ENCODE data around the gene GRIK3. TPM values are rescaled to one million over a fixed set of nuclear protein-coding genes. Genes with fewer than 3 reads are reported as not detected.

Gene GRIK3
- polyA plus RNA-seq, 1 donor (not counting 4 experiments of a cell fraction or from before 2014, with no cell fraction given), result not detected

- no peak overlapping the region for H3K4me2 ChIP-seq (ENCODE audit: control insufficient read depth, extremely low read depth, insufficient read depth, low read depth, low read length)
- H3K9me1 ChIP-seq (ENCODE audit: control insufficient read depth, extremely low read depth, insufficient read depth, low read length), result no peaks in the 10 kb centered on the region
- no peaks in the 10 kb centered on the region for H4K20me1 ChIP-seq (ENCODE audit: control insufficient read depth, extremely low read depth, insufficient read depth, low read length)
- H2AFZ ChIP-seq (ENCODE audit: control insufficient read depth, low read length), result no peak overlapping the region
- no peaks in the 10 kb centered on the region for H3K9me3 ChIP-seq (ENCODE audit: control insufficient read depth, low read depth, low read length)
- H3K4me1 ChIP-seq (ENCODE audit: control insufficient read depth, extremely low read depth, insufficient read depth, low read length), result no peaks in the 10 kb centered on the region
- no peaks in the 10 kb centered on the region for H3K79me2 ChIP-seq (ENCODE audit: control insufficient read depth, insufficient read depth, low read length)
- H3K4me3 ChIP-seq (ENCODE audit: control insufficient read depth in 2 of 3, extremely low read depth in 1 of 3, insufficient read depth in 2 of 3, low read depth in 1 of 3, low read length in 3 of 3), result no peak overlapping the region
- no peaks in the 10 kb centered on the region for H3K36me3 ChIP-seq (ENCODE audit: control insufficient read depth in 2 of 2, extremely low read depth in 1 of 2, insufficient read depth in 2 of 2, low read length in 2 of 2)
- no peak overlapping the region for H3K27ac ChIP-seq (ENCODE audit: control insufficient read depth, insufficient read depth, low read length)
- DNase-seq (ENCODE audit: low read depth, low spot score), result no peak
- H3K27me3 ChIP-seq (ENCODE audit: control insufficient read depth, extremely low read depth, insufficient read depth, low read length), result no peaks in the 10 kb centered on the region
- dilution Hi-C loops (cut with MboI; ENCODE audit: extremely low pct_ligation_motif_present, low sequenced_read_pairs), result no loop called here
- TF ChIP-seq EZH2 (IDR thresholded peaks at IDR 0.05; ENCODE audit: low read length), result no peak
- TF ChIP-seq CTCF (optimal IDR thresholded peaks at IDR 0.05 in 1 of 3, IDR thresholded peaks at IDR 0.05 in 1 of 3, conservative IDR thresholded peaks at IDR 0.05 in 1 of 3; ENCODE audit: extremely low read depth in 1 of 3, insufficient read depth in 2 of 3, low read length in 3 of 3), result no peak
- no peak overlapping the region for H3K9ac ChIP-seq (ENCODE audit: control insufficient read depth, extremely low read depth, insufficient read depth, low read length)
- no peak for FAIRE-seq
These were observed 13.2 kb upstream of the GRIK3 start for GRCh38 chr1:37047542-37047941.

- no peak for TF ChIP-seq CTCF (optimal IDR thresholded peaks at IDR 0.05 in 1 of 3, IDR thresholded peaks at IDR 0.05 in 1 of 3, conservative IDR thresholded peaks at IDR 0.05 in 1 of 3; ENCODE audit: extremely low read depth in 1 of 3, insufficient read depth in 2 of 3, low read length in 3 of 3)
- no peak for TF ChIP-seq EZH2 (IDR thresholded peaks at IDR 0.05; ENCODE audit: low read length)
- Histone ChIP-seq H3K9ac (ENCODE audit: control insufficient read depth, extremely low read depth, insufficient read depth, low read length) (no peak overlapping the region), H3K4me2 (ENCODE audit: control insufficient read depth, extremely low read depth, insufficient read depth, low read depth, low read length) (no peak overlapping the region), H3K4me3 (ENCODE audit: control insufficient read depth in 2 of 3, extremely low read depth in 1 of 3, insufficient read depth in 2 of 3, low read depth in 1 of 3, low read length in 3 of 3) (no peak overlapping the region), H4K20me1 (ENCODE audit: control insufficient read depth, extremely low read depth, insufficient read depth, low read length) (no peaks in the 10 kb centered on the region), H3K9me3 (ENCODE audit: control insufficient read depth, low read depth, low read length) (no peaks in the 10 kb centered on the region), H3K27me3 (ENCODE audit: control insufficient read depth, extremely low read depth, insufficient read depth, low read length) (peaks cover 7% of the 10 kb centered on the region), H3K36me3 (ENCODE audit: control insufficient read depth in 2 of 2, extremely low read depth in 1 of 2, insufficient read depth in 2 of 2, low read length in 2 of 2) (no peaks in the 10 kb centered on the region), H3K27ac (ENCODE audit: control insufficient read depth, insufficient read depth, low read length) (no peak overlapping the region), H2AFZ (ENCODE audit: control insufficient read depth, low read length) (no peak overlapping the region), H3K4me1 (ENCODE audit: control insufficient read depth, extremely low read depth, insufficient read depth, low read length) (no peaks in the 10 kb centered on the region), H3K9me1 (ENCODE audit: control insufficient read depth, extremely low read depth, insufficient read depth, low read length) (no peaks in the 10 kb centered on the region), H3K79me2 (ENCODE audit: control insufficient read depth, insufficient read depth, low read length) (no peaks in the 10 kb centered on the region)
- no peak for DNase-seq (ENCODE audit: low read depth, low spot score)
- dilution Hi-C loops (cut with MboI; ENCODE audit: extremely low pct_ligation_motif_present, low sequenced_read_pairs), result no loop called here
- no peak for FAIRE-seq
These were observed 8.8 kb upstream of the GRIK3 start for GRCh38 chr1:37043101-37043500.
